HG03103 (cell line): Measurements from ENCODE around the gene MLLT1.

Experiments used
- ATAC-seq: cut with Tn5 transposase; IDR thresholded peaks from one replicate; pipeline ENCODE4 v1.9.1; 2021; ENCODE audit warnings: low read depth; ENCODE audit not compliant: unreplicated experiment

MLLT1 gene

GRCh38 chr19:6213696-6214641 is 65.8 kb downstream of the MLLT1 start:
- ATAC-seq = no peak

DNA sequence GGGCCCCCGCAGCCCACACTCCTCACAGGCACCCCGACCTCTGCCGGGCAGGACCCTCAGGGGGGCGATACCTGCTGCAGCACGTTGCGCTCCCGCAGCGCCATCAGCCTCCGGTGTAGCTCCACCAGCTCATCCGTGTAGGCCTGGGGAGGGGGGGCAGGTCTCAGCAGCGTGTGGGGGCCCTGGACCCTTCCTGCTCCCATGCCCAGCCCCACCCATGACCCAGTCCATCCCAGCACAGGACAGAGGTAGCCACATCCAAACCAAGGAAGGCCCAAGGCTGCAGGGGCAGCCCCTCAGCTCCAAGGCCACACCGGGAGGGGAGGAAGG is 66.5 kb downstream of the MLLT1 start:
- ATAC-seq = no peak

DNA sequence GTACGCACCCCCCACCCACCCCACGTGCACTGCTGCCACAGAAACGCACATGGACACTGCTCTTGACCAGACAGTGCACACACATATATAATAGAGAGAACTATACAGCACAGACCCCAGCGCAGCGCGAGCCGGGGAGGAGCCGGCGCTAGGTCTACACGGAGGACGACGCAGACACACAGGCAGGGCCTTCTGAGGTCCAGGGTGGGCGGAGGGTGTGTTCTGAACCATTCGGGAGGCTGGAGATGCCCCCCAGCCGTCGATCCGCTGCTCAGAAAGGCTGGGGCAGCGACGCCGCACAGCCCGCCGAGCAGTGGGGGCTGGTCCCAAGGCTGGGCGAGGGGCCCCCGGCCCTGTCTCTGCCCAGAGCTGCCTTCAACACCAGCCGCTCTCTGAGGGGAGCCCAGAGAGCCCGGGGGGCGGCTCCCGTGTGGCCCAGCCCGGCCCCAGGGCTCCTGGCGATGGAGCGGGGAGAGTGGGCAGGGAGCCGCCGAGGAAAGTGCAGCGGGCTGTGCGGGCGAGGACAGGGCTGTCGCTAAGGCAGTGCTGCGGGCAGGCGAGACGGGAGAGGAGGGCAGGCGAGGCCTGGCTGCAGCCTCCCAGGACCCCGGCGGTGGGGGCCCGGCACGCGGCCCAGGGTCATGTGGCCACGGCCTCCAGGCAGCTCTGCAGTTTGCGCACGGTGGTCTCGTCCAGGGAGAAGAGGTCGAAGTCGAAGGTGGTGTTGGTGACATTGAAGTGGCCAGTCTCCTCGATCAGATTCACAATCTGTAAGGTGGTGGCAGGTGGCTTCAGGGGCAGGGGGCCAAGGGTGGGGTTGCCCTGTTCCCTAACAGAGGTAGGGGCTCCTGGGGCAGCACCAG is 67.1 kb downstream of the MLLT1 start:
- no peak for ATAC-seq

DNA sequence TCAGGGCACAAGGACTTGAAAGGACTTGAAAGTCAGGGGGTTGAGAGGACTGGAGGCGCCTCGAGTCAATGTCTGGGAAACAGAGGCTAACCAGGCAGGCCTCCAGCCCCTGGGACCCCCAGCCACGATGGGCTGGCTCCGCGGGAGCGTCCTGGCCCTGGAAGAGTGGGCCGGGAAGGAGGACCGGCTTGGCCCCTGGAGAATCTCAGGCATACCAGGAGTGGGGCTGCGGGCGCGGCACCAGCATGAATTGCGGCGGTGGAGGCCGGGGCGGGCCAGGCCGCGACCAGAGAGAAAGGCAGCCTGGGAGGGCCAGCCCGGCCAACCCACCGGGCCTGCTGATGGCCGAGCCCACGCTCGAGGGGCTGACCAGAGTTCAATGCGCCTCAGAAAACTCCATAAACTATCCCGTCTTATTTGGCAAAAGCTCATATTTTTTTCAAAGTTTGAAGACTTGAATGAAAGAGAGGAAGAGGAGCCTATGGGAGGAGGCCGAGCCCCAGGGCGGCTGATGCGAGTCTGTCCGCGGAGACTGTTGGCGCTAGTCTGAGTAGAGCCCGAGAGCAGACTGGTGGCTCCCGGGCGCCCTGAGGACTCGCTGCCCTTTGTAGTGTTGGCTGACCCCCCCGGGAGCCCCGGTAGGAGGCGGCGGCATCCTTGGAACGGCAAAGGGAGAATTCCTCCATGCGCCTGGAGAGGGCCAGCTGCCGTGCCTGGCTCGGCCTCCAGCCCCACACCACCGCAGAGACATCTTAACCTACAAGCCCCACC is 68.0 kb downstream of the MLLT1 start:
- ATAC-seq = no peak

DNA sequence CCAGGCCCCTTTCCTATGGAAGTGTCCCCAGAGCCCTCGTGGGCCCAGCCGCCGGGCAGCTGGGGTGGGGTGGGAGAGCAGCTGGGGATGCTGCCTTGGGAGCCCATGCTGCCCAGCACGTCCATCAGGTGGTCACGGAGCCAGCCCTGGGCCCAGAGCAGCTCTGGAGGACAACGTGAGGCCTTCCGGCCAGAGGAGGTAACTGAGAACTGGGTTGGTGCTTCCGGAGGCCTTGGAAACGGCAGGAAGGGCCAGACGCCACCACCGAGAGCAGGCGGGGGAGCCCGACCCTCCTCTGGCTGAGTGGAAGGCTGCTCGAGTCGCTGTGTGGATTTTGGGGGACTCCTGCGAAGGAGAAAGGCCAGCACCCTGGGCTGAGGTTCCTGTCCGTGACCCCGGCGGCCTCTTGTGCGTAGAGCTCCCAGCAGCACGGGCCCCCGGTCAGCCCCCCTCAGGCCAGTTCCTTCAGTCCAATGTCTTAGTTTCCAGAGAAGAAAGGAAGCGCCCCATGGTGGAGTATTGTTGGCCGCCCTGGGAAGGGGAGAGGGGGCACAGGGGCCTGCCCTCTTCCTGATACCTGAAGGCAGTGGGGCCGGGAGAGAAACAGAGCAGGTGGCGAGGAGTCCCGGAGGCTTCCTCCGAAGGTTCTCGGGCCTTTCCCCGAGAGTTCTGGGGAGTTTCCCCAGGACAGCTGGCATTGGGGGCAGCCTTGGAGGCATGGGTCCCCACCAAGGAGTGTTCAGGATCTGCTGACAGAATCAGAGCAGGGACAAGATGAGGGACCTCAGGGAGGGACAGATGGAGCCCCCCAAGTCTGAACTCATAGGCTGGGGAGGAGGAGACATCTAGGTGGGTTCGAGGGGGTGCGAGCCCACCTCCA is 68.8 kb downstream of the MLLT1 start:
- no peak for ATAC-seq

GRCh38 chr19:6210091-6210490 is 69.7 kb downstream of the MLLT1 start:
- ATAC-seq = no peak

- no peak for ATAC-seq
Measured at GRCh38 chr19:6209680-6210079, 70.1 kb downstream of the MLLT1 start.

DNA sequence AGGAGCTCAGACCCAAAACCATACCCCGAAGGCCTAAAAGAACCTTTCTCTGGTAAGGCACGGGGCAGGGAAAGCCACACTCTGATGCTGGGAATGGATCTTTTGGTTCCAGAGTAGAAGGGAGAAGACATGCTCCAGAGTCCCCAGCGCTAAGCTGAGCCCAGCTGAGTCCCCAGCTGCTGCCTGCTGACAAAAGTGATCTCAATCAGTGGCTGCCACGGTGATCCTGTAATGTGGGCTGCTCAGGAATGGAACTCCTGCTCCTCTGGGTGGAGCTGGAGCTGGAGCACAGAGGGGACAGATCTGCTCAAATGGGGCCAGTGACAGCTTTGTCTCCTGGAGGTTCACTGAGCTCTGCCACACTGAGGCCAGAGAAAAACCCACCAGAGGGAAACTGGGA is 70.5 kb downstream of the MLLT1 start:
- ATAC-seq = no peak

DNA sequence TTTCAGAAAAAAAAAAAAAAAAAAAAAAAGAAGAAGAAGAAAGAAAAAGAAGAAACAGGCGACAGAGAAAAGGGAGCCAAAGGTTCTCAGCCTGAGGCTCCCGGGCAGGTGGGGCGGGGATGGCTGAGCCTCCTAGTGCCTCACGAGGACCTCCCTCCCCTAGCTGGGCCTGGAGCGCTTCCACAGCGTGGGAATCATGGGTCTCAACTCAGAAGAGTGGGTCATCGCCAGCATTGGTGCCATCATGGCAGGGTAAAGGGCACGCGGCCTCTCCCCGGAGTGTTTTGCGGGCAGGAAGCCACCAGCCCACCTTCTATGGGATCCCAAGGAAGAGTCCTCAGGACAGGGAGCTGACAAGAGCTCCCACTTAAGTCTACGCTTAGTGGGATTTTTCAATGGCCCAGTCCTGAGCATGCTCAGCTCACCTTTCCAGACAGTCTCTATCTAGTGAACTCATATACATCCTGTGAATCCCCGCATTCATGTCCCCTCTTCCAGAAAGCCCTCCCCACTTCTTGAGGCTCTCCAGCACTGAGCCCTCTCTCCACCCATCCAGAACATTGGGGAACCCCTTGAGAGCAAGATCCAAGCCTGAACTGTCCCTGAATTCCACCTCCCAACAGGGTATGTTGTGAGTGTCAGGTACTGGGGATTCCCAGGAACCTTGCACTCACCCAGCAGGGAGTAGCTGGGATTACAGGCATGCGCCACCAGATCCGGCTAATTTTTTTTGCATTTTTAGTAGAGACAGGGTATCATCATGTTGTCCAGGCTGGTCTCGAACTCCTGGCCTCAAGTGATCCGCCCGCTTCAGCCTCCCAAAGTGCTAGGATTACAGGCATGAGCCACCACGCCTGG is 74.7 kb downstream of the MLLT1 start:
- no peak for ATAC-seq

DNA sequence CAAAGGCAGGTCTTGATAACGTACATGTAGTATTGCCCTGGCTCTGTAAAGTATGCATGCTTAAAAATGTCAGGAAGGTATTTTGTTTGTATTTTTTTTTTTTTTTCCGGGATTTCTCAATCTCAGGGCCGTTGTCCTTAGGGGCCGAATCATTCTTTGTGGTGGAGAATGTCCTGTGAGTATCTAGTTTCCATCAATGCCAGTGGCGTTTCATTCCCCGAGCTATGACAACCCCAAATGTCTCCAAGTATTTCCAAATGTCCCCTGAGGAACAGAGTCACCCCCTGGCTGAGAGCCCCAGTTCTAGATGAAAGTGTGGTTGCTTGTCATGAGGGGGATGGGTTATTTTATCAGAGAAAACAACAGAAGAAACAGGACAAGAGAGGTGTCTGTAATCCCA is 75.6 kb downstream of the MLLT1 start:
- no peak for ATAC-seq

DNA sequence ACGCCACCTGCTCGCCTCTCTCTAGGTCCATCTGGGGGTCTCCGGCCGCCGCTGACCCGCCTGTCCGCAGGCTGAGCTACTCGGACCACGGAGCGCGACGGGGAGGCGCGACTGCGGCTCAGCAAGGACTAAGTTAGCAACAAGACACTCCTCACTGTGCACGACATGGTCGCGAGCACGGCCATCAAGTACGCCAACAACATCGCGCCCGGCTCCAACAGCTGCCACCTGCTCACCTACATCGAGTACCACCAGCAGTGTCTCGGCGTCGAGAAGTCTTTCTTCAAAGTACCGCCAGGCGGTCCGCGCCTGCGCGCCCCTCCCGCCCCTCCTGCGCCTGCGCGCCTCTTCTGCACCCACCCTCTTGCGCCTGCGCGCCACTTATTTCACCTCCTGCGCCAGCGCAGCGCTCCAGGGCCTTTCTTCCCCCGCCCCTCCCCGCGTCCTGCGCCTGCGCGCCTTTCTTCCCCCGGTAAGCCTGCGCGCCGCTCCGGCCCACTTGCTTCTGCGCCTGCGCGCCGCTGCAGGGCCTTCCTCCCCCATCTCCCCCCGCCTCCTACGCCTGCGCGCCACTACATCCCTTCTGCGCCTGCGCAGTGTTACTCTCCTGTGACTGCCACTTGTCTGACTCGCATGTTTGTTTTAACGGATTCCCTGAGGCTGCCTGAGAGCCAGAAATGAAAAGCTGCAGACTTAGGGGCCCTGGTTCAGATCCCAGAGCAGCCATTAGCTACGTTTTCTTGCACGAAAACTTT is 80.4 kb downstream of the MLLT1 start:
- peak; percentile 74 for ATAC-seq

GRCh38 chr19:6198896-6199239 is 80.9 kb downstream of the MLLT1 start:
- no peak for ATAC-seq

DNA sequence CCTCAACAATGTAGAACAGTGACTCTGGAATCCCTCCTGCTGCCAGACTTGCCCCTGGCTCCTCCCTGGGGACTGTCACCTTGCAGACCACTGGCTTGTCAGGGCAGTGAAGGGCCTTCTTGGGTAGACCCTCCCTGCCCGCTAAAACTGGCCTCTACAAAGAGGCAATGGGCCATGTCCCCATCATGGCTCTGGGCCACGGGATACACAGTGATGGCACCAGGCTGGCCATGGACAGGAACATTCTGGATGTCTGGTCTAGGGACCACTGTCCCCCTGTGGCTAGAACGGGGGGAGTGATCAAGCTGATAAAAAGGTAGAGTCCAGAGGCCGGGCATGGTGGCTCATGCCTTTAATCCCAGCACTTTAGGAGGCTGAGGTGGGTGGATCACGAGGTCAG is 83.4 kb downstream of the MLLT1 start:
- ATAC-seq = no peak

- no peak for ATAC-seq
Measured at GRCh38 chr19:6188811-6189210, 91.0 kb downstream of the MLLT1 start.

DNA sequence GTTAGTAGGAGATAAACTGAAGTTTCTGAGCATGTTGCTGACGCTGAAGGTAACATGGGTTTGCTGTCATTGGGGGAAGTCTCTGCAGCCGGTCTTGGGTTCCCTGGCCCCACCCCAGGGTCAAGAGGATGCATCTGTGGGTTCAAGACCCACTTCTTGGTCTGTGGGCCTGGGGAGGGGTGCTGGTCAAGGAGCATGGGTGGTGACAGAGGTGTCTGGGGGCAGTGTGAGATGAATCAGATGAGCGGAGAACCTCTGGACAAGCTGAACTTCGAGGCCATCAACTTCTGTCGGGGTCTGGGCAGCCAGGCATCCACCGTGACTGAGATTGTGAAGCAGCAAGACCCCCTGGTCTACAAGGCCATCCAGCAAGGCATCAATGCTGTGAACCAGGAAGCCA is 92.4 kb downstream of the MLLT1 start:
- no peak for ATAC-seq

- no peak for ATAC-seq
Measured at GRCh38 chr19:6185835-6186834, 93.6 kb downstream of the MLLT1 start.

DNA sequence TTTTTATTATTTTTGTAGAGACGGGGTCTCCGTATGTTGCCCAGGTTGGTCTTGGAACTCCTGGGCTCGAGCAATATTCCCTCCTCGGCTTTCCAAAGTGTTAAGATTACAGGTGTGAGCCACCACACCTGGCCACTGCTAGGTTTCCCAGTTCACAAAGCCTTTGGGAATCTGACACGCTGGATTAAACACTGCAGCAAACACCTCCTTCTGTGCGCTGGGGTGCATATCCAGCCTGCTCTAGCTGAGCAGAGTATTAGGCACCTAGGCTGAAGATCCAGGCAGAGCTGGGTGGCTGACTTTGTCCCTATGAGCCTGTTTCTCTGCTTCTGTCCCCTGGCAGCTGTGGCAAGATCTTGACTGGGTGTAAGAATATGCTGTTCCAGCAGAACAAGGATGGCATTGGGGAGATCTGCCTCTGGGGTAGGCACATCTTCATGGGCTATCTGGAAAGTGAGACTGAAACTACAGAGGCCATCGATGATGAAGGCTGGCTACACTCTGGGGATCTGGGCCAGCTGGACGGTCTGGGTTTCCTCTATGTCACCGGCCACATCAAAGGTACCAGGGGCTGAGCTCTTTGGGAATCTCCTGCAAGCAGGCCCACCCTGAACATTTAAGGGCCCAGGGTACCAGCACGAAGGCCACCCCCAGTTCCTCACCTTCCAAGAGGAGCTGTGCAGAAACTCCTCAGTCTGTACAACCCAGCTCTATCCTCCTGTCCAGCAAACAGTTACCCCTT is 94.5 kb downstream of the MLLT1 start:
- no peak for ATAC-seq
